ENCODE measurements around the gene SLC26A2.

DNA sequence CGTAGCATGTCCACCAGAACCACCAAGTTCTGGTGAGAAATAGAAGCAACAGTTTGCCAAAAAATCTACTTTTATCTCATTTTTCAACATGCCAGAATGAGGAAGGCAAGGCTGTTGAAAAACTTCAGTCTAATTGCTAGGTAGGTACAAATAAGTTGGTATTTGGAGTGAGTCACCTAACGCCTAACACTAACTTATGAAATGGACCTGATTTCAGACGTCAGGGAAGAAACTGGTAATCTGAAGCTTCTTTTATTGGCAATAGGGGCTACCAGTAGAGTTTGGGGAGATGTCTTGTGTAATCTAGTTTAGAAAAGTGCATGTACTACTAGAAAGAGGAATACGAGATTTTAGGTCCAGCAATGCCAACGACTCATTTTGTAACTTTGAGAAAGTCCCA, 11.6 kb upstream of the SLC26A2 start:
- TF ChIP-seq, protein P1, sequence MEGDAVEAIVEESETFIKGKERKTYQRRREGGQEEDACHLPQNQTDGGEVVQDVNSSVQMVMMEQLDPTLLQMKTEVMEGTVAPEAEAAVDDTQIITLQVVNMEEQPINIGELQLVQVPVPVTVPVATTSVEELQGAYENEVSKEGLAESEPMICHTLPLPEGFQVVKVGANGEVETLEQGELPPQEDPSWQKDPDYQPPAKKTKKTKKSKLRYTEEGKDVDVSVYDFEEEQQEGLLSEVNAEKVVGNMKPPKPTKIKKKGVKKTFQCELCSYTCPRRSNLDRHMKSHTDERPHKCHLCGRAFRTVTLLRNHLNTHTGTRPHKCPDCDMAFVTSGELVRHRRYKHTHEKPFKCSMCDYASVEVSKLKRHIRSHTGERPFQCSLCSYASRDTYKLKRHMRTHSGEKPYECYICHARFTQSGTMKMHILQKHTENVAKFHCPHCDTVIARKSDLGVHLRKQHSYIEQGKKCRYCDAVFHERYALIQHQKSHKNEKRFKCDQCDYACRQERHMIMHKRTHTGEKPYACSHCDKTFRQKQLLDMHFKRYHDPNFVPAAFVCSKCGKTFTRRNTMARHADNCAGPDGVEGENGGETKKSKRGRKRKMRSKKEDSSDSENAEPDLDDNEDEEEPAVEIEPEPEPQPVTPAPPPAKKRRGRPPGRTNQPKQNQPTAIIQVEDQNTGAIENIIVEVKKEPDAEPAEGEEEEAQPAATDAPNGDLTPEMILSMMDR (IDR thresholded peaks at IDR 0.05): no peak
- TF ChIP-seq EP300 (IDR thresholded peaks at IDR 0.05): no peak
- no peak for TF ChIP-seq POLR2AphosphoS5 (IDR thresholded peaks at IDR 0.05)
